ENCODE data around the gene UGCG. TPM values are rescaled to one million over a fixed set of nuclear protein-coding genes. Genes with fewer than 3 reads are reported as not detected.

UGCG gene
- total RNA-seq, 1 experiment from 2014 or later = 32.6 TPM

GRCh38 chr9:111974092-111974681, 77.6 kb downstream of the UGCG start:
- H3K4me2 ChIP-seq (ENCODE audit: low read length) = no peak overlapping the region
- no peak for TF ChIP-seq EZH2 (IDR thresholded peaks at IDR 0.05)
- TF ChIP-seq, protein P1, sequence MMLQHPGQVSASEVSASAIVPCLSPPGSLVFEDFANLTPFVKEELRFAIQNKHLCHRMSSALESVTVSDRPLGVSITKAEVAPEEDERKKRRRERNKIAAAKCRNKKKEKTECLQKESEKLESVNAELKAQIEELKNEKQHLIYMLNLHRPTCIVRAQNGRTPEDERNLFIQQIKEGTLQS (IDR thresholded peaks at IDR 0.05) = no peak
- no peak for TF ChIP-seq FOSL1 (IDR thresholded peaks at IDR 0.05; ENCODE audit: low read depth)
- no peak for TF ChIP-seq ZNF274 (IDR thresholded peaks at IDR 0.05; ENCODE audit: low read depth, low read length)
- no peak for TF ChIP-seq CEBPB (IDR thresholded peaks at IDR 0.05; ENCODE audit: low read depth)
- TF ChIP-seq YY1 (IDR thresholded peaks at IDR 0.05; ENCODE audit: extremely low read depth, insufficient replicate concordance, low read depth, low read length) = no peak
- TF ChIP-seq, protein P2, sequence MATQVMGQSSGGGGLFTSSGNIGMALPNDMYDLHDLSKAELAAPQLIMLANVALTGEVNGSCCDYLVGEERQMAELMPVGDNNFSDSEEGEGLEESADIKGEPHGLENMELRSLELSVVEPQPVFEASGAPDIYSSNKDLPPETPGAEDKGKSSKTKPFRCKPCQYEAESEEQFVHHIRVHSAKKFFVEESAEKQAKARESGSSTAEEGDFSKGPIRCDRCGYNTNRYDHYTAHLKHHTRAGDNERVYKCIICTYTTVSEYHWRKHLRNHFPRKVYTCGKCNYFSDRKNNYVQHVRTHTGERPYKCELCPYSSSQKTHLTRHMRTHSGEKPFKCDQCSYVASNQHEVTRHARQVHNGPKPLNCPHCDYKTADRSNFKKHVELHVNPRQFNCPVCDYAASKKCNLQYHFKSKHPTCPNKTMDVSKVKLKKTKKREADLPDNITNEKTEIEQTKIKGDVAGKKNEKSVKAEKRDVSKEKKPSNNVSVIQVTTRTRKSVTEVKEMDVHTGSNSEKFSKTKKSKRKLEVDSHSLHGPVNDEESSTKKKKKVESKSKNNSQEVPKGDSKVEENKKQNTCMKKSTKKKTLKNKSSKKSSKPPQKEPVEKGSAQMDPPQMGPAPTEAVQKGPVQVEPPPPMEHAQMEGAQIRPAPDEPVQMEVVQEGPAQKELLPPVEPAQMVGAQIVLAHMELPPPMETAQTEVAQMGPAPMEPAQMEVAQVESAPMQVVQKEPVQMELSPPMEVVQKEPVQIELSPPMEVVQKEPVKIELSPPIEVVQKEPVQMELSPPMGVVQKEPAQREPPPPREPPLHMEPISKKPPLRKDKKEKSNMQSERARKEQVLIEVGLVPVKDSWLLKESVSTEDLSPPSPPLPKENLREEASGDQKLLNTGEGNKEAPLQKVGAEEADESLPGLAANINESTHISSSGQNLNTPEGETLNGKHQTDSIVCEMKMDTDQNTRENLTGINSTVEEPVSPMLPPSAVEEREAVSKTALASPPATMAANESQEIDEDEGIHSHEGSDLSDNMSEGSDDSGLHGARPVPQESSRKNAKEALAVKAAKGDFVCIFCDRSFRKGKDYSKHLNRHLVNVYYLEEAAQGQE (IDR thresholded peaks at IDR 0.05; ENCODE audit: low read depth) = no peak
- TF ChIP-seq, protein P3, sequence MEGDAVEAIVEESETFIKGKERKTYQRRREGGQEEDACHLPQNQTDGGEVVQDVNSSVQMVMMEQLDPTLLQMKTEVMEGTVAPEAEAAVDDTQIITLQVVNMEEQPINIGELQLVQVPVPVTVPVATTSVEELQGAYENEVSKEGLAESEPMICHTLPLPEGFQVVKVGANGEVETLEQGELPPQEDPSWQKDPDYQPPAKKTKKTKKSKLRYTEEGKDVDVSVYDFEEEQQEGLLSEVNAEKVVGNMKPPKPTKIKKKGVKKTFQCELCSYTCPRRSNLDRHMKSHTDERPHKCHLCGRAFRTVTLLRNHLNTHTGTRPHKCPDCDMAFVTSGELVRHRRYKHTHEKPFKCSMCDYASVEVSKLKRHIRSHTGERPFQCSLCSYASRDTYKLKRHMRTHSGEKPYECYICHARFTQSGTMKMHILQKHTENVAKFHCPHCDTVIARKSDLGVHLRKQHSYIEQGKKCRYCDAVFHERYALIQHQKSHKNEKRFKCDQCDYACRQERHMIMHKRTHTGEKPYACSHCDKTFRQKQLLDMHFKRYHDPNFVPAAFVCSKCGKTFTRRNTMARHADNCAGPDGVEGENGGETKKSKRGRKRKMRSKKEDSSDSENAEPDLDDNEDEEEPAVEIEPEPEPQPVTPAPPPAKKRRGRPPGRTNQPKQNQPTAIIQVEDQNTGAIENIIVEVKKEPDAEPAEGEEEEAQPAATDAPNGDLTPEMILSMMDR (IDR thresholded peaks at IDR 0.05 in 2 of 3, conservative IDR thresholded peaks at IDR 0.05 in 1 of 3; ENCODE audit: borderline replicate concordance in 1 of 3, insufficient read depth in 1 of 3, low read depth in 2 of 3, low read length in 2 of 3) = no peak
- no peak for TF ChIP-seq JUND (IDR thresholded peaks at IDR 0.05)
- TF ChIP-seq SRF (IDR thresholded peaks at IDR 0.05; ENCODE audit: low read depth) = no peak
- TF ChIP-seq EZH2phosphoT487 (IDR thresholded peaks at IDR 0.05; ENCODE audit: borderline replicate concordance) = no peak
- no peak for TF ChIP-seq SIN3A (IDR thresholded peaks at IDR 0.05; ENCODE audit: low read depth)
- TF ChIP-seq RAD21 (IDR thresholded peaks at IDR 0.05; ENCODE audit: low read depth) = no peak
- TF ChIP-seq TCF7L2 (IDR thresholded peaks at IDR 0.05; ENCODE audit: borderline replicate concordance, extremely low read depth, insufficient read depth, insufficient read length) = no peak
- no peak for TF ChIP-seq ZBTB33 (IDR thresholded peaks at IDR 0.05; ENCODE audit: extremely low read depth, insufficient replicate concordance, low read length)
- no peak for TF ChIP-seq POLR2AphosphoS5 (IDR thresholded peaks at IDR 0.05; ENCODE audit: low read depth, low read length)
- TF ChIP-seq POLR2A (IDR thresholded peaks at IDR 0.05; ENCODE audit: borderline replicate concordance, extremely low read depth, insufficient read depth, insufficient read length) = no peak
- TF ChIP-seq, protein P4, sequence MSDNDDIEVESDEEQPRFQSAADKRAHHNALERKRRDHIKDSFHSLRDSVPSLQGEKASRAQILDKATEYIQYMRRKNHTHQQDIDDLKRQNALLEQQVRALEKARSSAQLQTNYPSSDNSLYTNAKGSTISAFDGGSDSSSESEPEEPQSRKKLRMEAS (IDR thresholded peaks at IDR 0.05) = no peak
- TF ChIP-seq EGR1 (IDR thresholded peaks at IDR 0.05; ENCODE audit: low read depth) = no peak
- ChIA-PET RAD21 (ENCODE audit: low non-redundant PET in 1 of 2, low total read pairs in 2 of 2, uncharacterized antibody in 2 of 2, unreplicated experiment in 2 of 2) (no interaction called here), CTCF (interaction anchor here (0.7 kb wide), 1 partner anchor 784 kb away, joined by 3 read pairs; no protein-coding TSS in a partner anchor), POLR2A (no interaction called here)
- H3K9ac ChIP-seq (ENCODE audit: low read length) = no peak overlapping the region
- H3K9me3 ChIP-seq (ENCODE audit: control insufficient read depth in 1 of 2, insufficient read depth in 1 of 2, low read depth in 1 of 2, low read length in 2 of 2) = no peaks in the 10 kb centered on the region
- intact Hi-C loops (cut with micrococcal nuclease) = loop anchor here (10.0 kb wide), 1 partner anchor 91 kb away; no protein-coding TSS in a partner anchor
- H3K4me1 ChIP-seq (ENCODE audit: control insufficient read depth in 1 of 2, insufficient read depth in 2 of 2, low read length in 2 of 2) = peaks cover 0 to 21% of the 10 kb centered on the region in 2 experiments; a peak in 1 of 4 replicates
- no peak overlapping the region for H3K27ac ChIP-seq (ENCODE audit: low read depth, low read length)
- H3K4me3 ChIP-seq (replicated peaks in 1 of 2; ENCODE audit: low read depth in 1 of 2, low read length in 2 of 2) = no peak overlapping the region
- H3K79me2 ChIP-seq (ENCODE audit: insufficient read depth, low read length) = no peaks in the 10 kb centered on the region
- no peaks in the 10 kb centered on the region for H4K20me1 ChIP-seq (ENCODE audit: insufficient read depth)
- peak overlapping the region; percentile 50 for H2AFZ ChIP-seq (ENCODE audit: low read depth, low read length, poor library complexity, severe bottlenecking)
- no peaks in the 10 kb centered on the region for H3K36me3 ChIP-seq (ENCODE audit: control insufficient read depth in 1 of 2, insufficient read depth in 2 of 2, low read length in 2 of 2)
- DNase-seq (ENCODE audit: low read depth, low spot score) = no peak
- BruUV-seq (replicated peaks) = no TSS peak
- no peaks in the 10 kb centered on the region for H3K27me3 ChIP-seq (ENCODE audit: insufficient read depth, low read length)
- ATAC-seq = no peak
- no peaks in the 10 kb centered on the region for H3K9me2 ChIP-seq (ENCODE audit: insufficient read depth)
